Measurements from ENCODE around the gene DLG1. TPM values are rescaled to one million over a fixed set of nuclear protein-coding genes. Genes with fewer than 3 reads are reported as not detected.

Gene DLG1
- total and polyA plus RNA-seq, 2 experiments from 2014 or later: 27.6 to 98.0 TPM

DNA sequence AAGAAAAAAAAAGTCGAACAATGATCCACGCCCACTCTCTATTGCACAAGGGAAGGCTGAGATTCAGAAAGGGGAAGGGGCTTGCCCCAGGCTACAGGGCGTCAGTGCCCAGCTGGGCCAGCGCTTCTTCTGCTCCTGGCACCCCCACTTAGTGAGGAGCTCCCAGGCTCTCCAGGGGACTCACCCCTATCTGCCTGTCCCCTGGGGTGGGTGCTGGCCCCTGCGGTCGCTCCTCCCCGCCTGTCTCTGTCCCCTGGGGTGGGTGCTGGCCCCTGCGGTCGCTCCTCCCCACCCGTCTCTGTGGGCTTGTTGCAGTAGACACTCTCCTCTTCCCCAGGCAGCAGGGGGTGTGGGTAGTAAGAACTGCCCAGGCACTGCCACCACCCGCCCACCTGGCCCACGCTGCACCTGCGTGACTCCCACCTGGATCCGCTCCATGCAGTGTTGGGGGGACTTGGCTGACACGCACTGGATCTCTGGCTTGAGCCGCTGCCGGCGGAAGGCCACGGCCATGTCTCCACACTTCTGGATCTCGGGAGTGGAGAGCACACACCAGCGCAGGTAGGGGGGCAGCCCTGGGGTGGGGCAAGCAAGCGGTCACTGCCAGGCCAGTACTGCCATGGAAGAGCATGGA, 283.4 kb downstream of the DLG1 start:
- no peaks in the 10 kb centered on the region for H3K36me3 ChIP-seq (ENCODE audit: insufficient read depth)
- H3K27me3 ChIP-seq (ENCODE audit: insufficient read depth): no peaks in the 10 kb centered on the region
- no peaks in the 10 kb centered on the region for H3K9me2 ChIP-seq (ENCODE audit: insufficient read depth)
- H3K4me3 ChIP-seq: no peak overlapping the region
- H3K36me3 Mint-ChIP-seq (ENCODE audit: low read depth): no peaks in the 10 kb centered on the region
- H3K27ac ChIP-seq (ENCODE audit: low read depth): no peak overlapping the region
- H2AFZ ChIP-seq: no peak overlapping the region
- no peaks in the 10 kb centered on the region for H3K9me3 Mint-ChIP-seq
- no peaks in the 10 kb centered on the region for H3K79me2 ChIP-seq (replicated peaks; ENCODE audit: insufficient read depth)
- no peak overlapping the region for H3K4me2 ChIP-seq
- ATAC-seq: no peak
- H3K4me3 Mint-ChIP-seq: no peak overlapping the region
- TF ChIP-seq ZNF462 (CRISPR knock-in tag; IDR thresholded peaks at IDR 0.05): no peak
- no peak for TF ChIP-seq ETS1 (IDR thresholded peaks at IDR 0.05)
- TF ChIP-seq ZNF331 (CRISPR knock-in tag; IDR thresholded peaks at IDR 0.05; ENCODE audit: low read depth): no peak
- TF ChIP-seq REST (IDR thresholded peaks at IDR 0.05; ENCODE audit: unreplicated experiment): no peak
- no peak for TF ChIP-seq ZNF114 (CRISPR knock-in tag; IDR thresholded peaks at IDR 0.05)
- TF ChIP-seq EZH2phosphoT487 (IDR thresholded peaks at IDR 0.05; ENCODE audit: unreplicated experiment): no peak
- TF ChIP-seq NANOG (IDR thresholded peaks at IDR 0.05; ENCODE audit: borderline replicate concordance): no peak
- TF ChIP-seq JUNB (IDR thresholded peaks at IDR 0.05; ENCODE audit: unreplicated experiment): no peak
- no peak for TF ChIP-seq POLR2AphosphoS5 (IDR thresholded peaks at IDR 0.05; ENCODE audit: low read depth)
- no peak for TF ChIP-seq EZH2 (IDR thresholded peaks at IDR 0.05; ENCODE audit: low read depth, unreplicated experiment)
- TF ChIP-seq CREB1 (CRISPR knock-in tag; IDR thresholded peaks at IDR 0.05; ENCODE audit: low read depth): no peak
- TF ChIP-seq, protein P1, sequence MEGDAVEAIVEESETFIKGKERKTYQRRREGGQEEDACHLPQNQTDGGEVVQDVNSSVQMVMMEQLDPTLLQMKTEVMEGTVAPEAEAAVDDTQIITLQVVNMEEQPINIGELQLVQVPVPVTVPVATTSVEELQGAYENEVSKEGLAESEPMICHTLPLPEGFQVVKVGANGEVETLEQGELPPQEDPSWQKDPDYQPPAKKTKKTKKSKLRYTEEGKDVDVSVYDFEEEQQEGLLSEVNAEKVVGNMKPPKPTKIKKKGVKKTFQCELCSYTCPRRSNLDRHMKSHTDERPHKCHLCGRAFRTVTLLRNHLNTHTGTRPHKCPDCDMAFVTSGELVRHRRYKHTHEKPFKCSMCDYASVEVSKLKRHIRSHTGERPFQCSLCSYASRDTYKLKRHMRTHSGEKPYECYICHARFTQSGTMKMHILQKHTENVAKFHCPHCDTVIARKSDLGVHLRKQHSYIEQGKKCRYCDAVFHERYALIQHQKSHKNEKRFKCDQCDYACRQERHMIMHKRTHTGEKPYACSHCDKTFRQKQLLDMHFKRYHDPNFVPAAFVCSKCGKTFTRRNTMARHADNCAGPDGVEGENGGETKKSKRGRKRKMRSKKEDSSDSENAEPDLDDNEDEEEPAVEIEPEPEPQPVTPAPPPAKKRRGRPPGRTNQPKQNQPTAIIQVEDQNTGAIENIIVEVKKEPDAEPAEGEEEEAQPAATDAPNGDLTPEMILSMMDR (conservative IDR thresholded peaks at IDR 0.05; ENCODE audit: low read depth in 2 of 2): no peak
- TF ChIP-seq STAT1 (IDR thresholded peaks at IDR 0.05; ENCODE audit: unreplicated experiment): no peak
- H3K4me1 Mint-ChIP-seq: no peaks in the 10 kb centered on the region
- peaks cover 5% of the 10 kb centered on the region for H3K27me3 Mint-ChIP-seq (ENCODE audit: insufficient read depth, low read depth, poor library complexity)
- no peaks in the 10 kb centered on the region for H3K4me1 ChIP-seq (ENCODE audit: insufficient read depth)
- no peaks in the 10 kb centered on the region for H4K20me1 ChIP-seq (replicated peaks; ENCODE audit: insufficient read depth)
- H3K27ac Mint-ChIP-seq: no peak overlapping the region
- DNase-seq (ENCODE audit: low spot score): no peak
- H3F3A ChIP-seq (replicated peaks; ENCODE audit: low read depth): no peaks in the 10 kb centered on the region
